Spinal cord (tissue), 10 donors: ENCODE measurements around the gene PKD1L1. TPM values are rescaled to one million over a fixed set of nuclear protein-coding genes. Genes with fewer than 3 reads are reported as not detected.
"Not testable (repeated sequence)": the region's sequence is repeated elsewhere in the genome, so short reads cannot be mapped to it uniquely, and the experiment has no call there.

Experiments
- DNase-seq, 6 donors: peaks; one replicate each; pipeline versions ENCODE4 v3.0.0 to v3.0.0-alpha.2; 2013 to 2015; ENCODE audit warnings: low spot score in 6 of 6, low read depth in 4 of 6
- H3K27ac ChIP-seq: one replicate; pipeline ENCODE4 v1.5.1; 2013; ENCODE audit warnings: low read depth, low read length, control low read depth
- H3K27me3 ChIP-seq: one replicate; pipeline ENCODE4 v1.6.1; 2013; ENCODE audit warnings: low read length; ENCODE audit not compliant: control insufficient read depth, insufficient read depth
- H3K36me3 ChIP-seq: one replicate; pipeline ENCODE4 v1.6.1; 2013; ENCODE audit warnings: low read length; ENCODE audit not compliant: control insufficient read depth, insufficient read depth
- H3K4me1 ChIP-seq: one replicate; pipeline ENCODE4 v1.6.1; 2013; ENCODE audit warnings: low read length; ENCODE audit not compliant: control insufficient read depth, insufficient read depth
- H3K4me3 ChIP-seq: one replicate; pipeline ENCODE4 v1.5.1; 2013; ENCODE audit warnings: low read depth, low read length, control low read depth
- H3K9me3 ChIP-seq: one replicate; pipeline ENCODE4 v1.6.1; 2013; ENCODE audit warnings: low read length; ENCODE audit not compliant: control insufficient read depth, insufficient read depth
- WGBS: methylation state at CpG from one replicate; pipeline ENCODE4 v1.1.5; 2013; ENCODE audit warnings: missing lambda C conversion rate; ENCODE audit not compliant: insufficient coverage; 5-methylcytosine and 5-hydroxymethylcytosine counted together
- long read RNA-seq, 4 donors: transcript quantifications; one replicate each; lab custom pipeline, GENCODE V29; 2026
- polyA plus RNA-seq, 2 donors: library from polyadenylated mRNA; unstranded; fragments of 120-200 nt; gene quantifications; one replicate each; pipeline ENCODE4 v1.2.1, GENCODE V29; 2013; ENCODE audit not compliant: insufficient read length in 2 of 2
- total RNA-seq, 2 donors: library from RNA; depleted of rRNA in 1 of 2; stranded (reverse); fragments of 120-200 nt in 1 of 2; fragments of >200 nt in 1 of 2; gene quantifications; one replicate each; pipeline versions ENCODE4 v1.2.3 to v1.2.4, GENCODE V29; 2013 to 2014
- donor health status: healthy.

Gene PKD1L1, protein sequence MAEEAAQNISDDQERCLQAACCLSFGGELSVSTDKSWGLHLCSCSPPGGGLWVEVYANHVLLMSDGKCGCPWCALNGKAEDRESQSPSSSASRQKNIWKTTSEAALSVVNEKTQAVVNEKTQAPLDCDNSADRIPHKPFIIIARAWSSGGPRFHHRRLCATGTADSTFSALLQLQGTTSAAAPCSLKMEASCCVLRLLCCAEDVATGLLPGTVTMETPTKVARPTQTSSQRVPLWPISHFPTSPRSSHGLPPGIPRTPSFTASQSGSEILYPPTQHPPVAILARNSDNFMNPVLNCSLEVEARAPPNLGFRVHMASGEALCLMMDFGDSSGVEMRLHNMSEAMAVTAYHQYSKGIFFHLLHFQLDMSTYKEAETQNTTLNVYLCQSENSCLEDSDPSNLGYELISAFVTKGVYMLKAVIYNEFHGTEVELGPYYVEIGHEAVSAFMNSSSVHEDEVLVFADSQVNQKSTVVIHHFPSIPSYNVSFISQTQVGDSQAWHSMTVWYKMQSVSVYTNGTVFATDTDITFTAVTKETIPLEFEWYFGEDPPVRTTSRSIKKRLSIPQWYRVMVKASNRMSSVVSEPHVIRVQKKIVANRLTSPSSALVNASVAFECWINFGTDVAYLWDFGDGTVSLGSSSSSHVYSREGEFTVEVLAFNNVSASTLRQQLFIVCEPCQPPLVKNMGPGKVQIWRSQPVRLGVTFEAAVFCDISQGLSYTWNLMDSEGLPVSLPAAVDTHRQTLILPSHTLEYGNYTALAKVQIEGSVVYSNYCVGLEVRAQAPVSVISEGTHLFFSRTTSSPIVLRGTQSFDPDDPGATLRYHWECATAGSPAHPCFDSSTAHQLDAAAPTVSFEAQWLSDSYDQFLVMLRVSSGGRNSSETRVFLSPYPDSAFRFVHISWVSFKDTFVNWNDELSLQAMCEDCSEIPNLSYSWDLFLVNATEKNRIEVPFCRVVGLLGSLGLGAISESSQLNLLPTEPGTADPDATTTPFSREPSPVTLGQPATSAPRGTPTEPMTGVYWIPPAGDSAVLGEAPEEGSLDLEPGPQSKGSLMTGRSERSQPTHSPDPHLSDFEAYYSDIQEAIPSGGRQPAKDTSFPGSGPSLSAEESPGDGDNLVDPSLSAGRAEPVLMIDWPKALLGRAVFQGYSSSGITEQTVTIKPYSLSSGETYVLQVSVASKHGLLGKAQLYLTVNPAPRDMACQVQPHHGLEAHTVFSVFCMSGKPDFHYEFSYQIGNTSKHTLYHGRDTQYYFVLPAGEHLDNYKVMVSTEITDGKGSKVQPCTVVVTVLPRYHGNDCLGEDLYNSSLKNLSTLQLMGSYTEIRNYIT (N-terminal part only)
- total RNA-seq, result under 1 TPM; 0.44 to 0.79 TPM
- polyA plus RNA-seq, result 1 to 10 TPM; 1.4 TPM
- long read RNA-seq, donor 1, result 0 reads
- long read RNA-seq, donor 2, result 0 reads
- long read RNA-seq, donor 3, partial matches to known transcripts, result 0 of 1 reads
- long read RNA-seq, donor 3, other reads (novel, unspliced or antisense), result 0 of 1 reads
- long read RNA-seq, donor 4, result 0 reads

DNA sequence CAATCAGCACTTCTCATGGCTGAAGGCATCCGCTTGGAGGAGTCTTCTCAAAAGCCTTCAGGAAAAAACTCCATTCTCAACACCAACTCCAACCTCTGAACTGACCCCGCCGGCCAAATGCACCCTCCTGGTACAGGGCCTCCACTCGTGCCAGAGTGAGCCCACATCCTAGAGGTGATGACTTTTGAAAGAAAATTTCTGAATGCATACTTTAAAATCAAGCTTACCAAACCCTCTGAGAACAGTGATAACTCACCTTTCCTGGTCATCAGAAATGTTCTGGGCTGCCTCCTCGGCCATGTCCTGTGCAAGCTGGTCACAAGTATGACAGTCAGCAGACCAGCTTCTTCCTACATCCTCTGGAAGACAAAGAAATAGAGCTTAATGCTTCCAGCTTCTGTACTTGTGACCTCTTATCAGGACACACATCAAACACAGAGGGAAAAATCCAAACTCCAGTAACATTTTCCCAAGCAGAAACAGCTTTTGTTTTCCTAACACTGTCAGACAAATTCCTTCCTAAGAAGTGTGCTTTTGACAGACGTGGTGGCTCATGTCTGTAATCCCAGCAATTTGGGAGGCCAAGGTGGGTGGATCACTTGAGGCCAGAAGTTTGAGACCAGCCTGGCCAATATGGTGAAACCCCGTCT lies at the start of gene PKD1L1:
TSS of gene PKD1L1 (minus strand) at position 326 of the 650 bp plus-strand sequence. CDS start at position 300, 26 bp downstream.
- H3K27ac ChIP-seq, result no peak within 1 kb of the TSS
- WGBS, result 80% methylated on average over 3 of the region's 7 CpGs
- DNase-seq, result no peak

DNA sequence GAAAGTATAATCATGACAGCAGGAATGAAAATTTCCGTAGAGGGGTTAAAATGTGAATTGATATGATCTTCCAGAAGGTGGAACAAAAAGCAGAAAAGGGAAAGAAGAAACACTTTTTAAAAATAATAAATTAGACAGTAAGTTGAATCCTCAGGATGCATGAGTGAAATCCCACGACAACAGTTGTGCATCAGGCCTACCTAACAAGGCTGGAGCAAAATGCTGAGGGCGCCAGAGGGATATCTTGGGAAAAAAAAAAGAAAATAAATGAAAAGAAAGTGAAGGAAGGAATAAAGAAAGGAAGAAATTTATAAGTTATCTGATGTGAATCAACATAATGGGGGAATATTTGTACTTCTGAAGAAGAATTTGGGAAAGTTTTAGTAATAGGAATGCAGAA lies 44.2 kb upstream of the PKD1L1 start:
- H3K4me3 ChIP-seq, result peak overlapping the region; percentile 58
- peak overlapping the region; percentile 25 for H3K27ac ChIP-seq
- H3K4me1 ChIP-seq, result peaks cover 6% of the 10 kb centered on the region
- DNase-seq, result no peak
- 72% methylated on average over 2 of the region's 3 CpGs for WGBS
- H3K27me3 ChIP-seq, result no peaks in the 10 kb centered on the region
- H3K36me3 ChIP-seq, result no peaks in the 10 kb centered on the region
- no peaks in the 10 kb centered on the region for H3K9me3 ChIP-seq

More for the DNA sequence above, at the start of gene PKD1L1:
- no peaks in the 10 kb centered on the region for H3K36me3 ChIP-seq
- H3K9me3 ChIP-seq, result no peaks in the 10 kb centered on the region
- no peak within 1 kb of the TSS for H3K4me3 ChIP-seq
- no peaks in the 10 kb centered on the region for H3K27me3 ChIP-seq
- H3K4me1 ChIP-seq, result no peaks in the 10 kb centered on the region

DNA sequence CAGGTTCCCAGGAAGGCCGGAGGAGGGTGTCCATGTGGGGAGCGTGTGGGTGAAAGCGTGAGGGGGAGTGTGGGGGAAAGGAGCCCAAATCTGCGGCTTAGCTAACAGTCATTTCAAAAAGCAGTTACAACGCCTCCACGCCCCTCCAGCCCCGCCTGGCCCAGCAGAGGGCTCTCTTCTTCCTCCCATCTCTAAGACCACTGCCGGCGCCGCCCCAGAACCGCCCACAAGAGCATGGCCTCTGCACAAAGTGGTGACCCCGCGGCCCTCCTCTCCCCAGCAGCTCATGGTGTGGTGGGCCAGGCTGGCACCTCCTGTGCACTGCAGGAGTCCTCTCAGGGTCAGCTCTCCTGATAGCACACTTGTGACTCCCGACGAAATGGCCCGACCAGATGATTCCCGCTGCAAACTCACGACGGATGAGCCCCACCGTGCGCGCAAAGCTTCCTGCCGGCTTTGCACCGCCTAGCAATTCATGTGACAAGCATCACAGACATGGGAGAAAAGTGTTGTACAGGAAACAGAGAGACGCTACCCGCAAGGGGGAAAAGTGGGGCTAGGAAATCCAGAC lies 43.6 kb upstream of the PKD1L1 start:
- WGBS, result 3% methylated on average over 20 of the region's 26 CpGs
- H3K9me3 ChIP-seq, result no peaks in the 10 kb centered on the region
- peak in 4 of 6 donors; percentile 39 to 87 (median 64) for DNase-seq
- peaks cover 6% of the 10 kb centered on the region for H3K4me1 ChIP-seq
- H3K36me3 ChIP-seq, result no peaks in the 10 kb centered on the region
- H3K4me3 ChIP-seq, result peak overlapping the region; percentile 58
- H3K27ac ChIP-seq, result peak overlapping the region; percentile 25
- no peaks in the 10 kb centered on the region for H3K27me3 ChIP-seq

DNA sequence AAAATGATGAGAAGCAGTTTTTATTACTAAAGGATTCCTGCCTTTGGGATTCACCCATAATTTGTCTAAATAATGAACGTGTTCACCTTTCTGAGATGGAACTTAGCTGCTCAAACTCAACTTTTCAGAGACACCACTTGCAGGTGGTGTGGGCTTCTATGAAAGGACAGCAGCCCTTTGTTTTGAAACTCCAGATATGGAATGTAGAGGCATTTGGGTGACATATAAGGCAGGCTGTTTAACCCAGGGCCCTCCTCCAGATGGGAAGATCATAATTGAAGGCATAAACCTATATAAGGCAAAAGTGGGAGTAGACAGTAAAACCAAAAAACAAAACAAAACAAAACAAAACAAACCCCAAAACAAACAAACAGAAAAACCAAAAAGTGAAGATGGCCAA lies 43.0 kb upstream of the PKD1L1 start:
- peak overlapping the region; percentile 58 for H3K4me3 ChIP-seq
- no peaks in the 10 kb centered on the region for H3K9me3 ChIP-seq
- no peaks in the 10 kb centered on the region for H3K27me3 ChIP-seq
- DNase-seq, result no peak
- no peaks in the 10 kb centered on the region for H3K36me3 ChIP-seq
- WGBS, result no CpG with 5 or more reads among the region's 1 CpG
- peaks cover 6% of the 10 kb centered on the region for H3K4me1 ChIP-seq
- H3K27ac ChIP-seq, result no peak overlapping the region

DNA sequence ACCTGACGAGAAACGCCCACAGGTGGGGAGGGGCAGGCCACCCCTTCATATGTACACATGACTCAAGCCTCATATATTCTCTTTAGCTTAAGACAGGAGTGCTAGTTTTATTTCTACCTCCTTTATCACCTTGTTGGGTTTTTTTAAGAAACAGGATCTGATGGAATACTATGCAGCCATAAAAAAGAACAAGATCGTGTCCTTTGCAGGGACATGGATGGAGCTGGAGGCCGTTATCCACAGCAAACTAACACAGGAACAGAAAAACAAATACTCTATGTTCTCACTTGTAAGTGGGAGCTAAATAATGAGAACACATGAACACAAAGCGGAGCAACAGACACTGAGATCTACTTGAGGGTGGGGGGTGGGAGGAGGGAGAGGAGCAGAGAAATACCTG lies 42.3 kb upstream of the PKD1L1 start:
- no peaks in the 10 kb centered on the region for H3K9me3 ChIP-seq
- H3K4me1 ChIP-seq, result peaks cover 6% of the 10 kb centered on the region
- no peaks in the 10 kb centered on the region for H3K36me3 ChIP-seq

DNA sequence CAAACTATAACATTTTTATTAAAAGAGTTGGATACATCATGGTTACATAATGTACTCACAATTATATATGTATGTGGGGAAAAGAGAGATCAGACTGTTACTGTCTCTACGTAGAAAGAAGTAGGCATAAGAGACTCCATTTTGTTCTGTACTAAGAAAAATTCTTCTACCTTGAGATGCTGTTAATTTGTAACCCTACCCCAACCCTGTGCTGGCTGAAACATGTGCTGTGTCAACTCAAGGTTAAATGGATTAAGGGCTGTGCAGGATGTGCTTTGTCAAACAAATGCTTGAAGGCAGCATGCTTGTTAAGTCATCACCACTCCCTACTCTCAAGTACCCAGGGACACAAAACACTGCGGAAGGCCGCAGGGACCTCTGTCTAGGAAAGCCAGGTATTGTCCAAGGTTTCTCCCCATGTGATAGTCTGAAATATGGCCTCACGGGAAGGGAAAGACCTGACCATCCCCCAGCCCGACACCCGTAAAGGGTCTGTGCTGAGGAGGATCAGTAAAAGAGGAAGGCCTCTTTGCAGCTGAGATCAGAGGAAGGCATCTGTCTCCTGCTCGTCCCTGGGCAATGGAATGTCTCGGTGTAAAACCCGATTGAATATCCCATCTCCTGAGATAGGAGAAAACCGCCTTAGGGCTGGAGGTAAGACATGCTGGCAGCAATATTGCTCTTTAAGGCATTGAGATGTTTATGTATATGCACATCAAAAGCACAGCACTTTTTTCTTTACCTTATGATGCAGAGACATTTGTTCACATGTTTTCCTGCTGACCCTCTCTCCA lies 41.5 kb upstream of the PKD1L1 start:
- H3K4me3 ChIP-seq, DNase-seq, H3K27me3 ChIP-seq, H3K27ac ChIP-seq, H3K4me1 ChIP-seq, H3K36me3 ChIP-seq, H3K9me3 ChIP-seq: not testable (repeated sequence)
- WGBS, result 71% methylated on average over 2 of the region's 10 CpGs

More for the DNA sequence above, 42.3 kb upstream of the PKD1L1 start:
- H3K27me3 ChIP-seq, result no peaks in the 10 kb centered on the region
- no peak overlapping the region for H3K4me3 ChIP-seq
- no peak overlapping the region for H3K27ac ChIP-seq
- no peak for DNase-seq
- WGBS, result no CpG with 5 or more reads among the region's 5 CpGs

DNA sequence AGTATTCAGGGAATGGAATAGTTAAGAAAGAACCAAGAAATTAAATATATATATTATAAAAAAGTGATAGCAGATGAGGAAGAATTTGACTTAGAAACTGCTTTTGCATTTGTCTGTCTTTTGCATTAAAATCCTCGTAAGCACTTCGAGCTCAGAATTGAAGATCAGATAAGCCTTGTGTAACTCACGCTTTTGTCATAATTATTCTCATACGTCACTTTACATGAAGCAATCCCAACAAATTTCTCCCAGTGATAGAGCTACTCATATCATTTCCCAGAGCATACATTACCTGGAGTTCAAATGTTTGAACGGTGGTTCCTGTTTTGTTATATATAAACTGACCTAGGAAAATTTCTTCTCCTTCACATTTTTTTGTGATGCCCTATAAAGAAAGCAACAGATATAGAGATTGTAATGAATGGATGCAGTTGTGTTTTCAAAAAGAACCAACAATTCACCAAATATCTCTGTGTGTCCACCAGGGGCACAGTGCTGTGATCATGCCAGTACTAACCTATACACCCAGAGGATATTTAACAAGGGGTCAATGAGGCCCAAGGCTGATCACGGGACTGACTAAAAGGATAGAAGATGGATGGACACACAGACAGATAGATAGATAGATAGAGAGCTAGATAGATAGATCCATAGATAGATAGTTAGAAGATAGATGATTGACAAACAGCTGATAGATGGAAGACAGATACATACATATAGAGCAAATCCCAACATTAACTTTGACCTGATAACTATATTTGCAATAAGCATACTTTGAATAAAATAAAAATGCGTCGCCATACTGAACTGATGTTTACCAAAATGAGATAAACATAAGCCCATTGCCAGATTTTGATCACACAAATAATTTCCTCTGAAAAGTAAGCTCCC lies 40.5 kb upstream of the PKD1L1 start:
- Histone ChIP-seq H3K27me3 (no peaks in the 10 kb centered on the region), H3K4me1 (peaks cover 6% of the 10 kb centered on the region), H3K4me3 (no peak overlapping the region), H3K27ac (no peak overlapping the region), H3K9me3 (no peaks in the 10 kb centered on the region), H3K36me3 (no peaks in the 10 kb centered on the region)
- DNase-seq, result no peak
- 92% methylated on average over 4 of the region's 8 CpGs for WGBS
